Smooth muscle cell (in vitro differentiated cells): ENCODE measurements around the gene ZC3H12D. TPM values are rescaled to one million over a fixed set of nuclear protein-coding genes. Genes with fewer than 3 reads are reported as not detected.

Experiments used
- DNase-seq: peaks from one replicate; lab custom pipeline; 2025; ENCODE audit not compliant: unreplicated experiment; lab: John Stamatoyannopoulos, UW
- H2AFZ ChIP-seq: fragments of 200-600 bp; sonication (generic); 2 replicates; pipeline ENCODE4 v1.6.0; 2016; ENCODE audit warnings: antibody characterized with exemption, low read depth, mild to moderate bottlenecking
- H3F3A ChIP-seq: fragments of 200-600 bp; sonication (generic); 2 replicates; pipeline ENCODE4 v1.6.0; 2017; ENCODE audit warnings: antibody characterized with exemption, low read depth
- H3K27ac ChIP-seq: fragments of 200-600 bp; sonication (generic); 2 replicates; pipeline ENCODE4 v1.5.1; 2016; ENCODE audit warnings: low read depth, mild to moderate bottlenecking
- H3K27me3 ChIP-seq: fragments of 200-600 bp; sonication (generic); 2 replicates; pipeline ENCODE4 v1.6.1; 2016; ENCODE audit warnings: low read depth, mild to moderate bottlenecking
- H3K36me3 ChIP-seq: fragments of 200-600 bp; sonication (generic); 2 replicates; pipeline ENCODE4 v1.5.1; 2016; ENCODE audit warnings: low read depth
- H3K4me1 ChIP-seq: fragments of 200-600 bp; sonication (generic); 2 replicates; pipeline ENCODE4 v1.5.1; 2016; ENCODE audit warnings: low read depth
- H3K4me2 ChIP-seq: fragments of 200-600 bp; sonication (generic); 2 replicates; pipeline ENCODE4 v1.6.0; 2016; ENCODE audit warnings: mild to moderate bottlenecking
- H3K4me3 ChIP-seq: fragments of 200-600 bp; sonication (generic); 2 replicates; pipeline ENCODE4 v1.5.1; 2016; ENCODE audit warnings: mild to moderate bottlenecking
- H3K79me2 ChIP-seq: fragments of 200-600 bp; sonication (generic); 2 replicates; pipeline ENCODE4 v1.6.0; 2016; ENCODE audit warnings: low read depth, mild to moderate bottlenecking
- H3K9ac ChIP-seq: fragments of 200-600 bp; sonication (generic); 2 replicates; pipeline ENCODE4 v1.6.0; 2016; ENCODE audit warnings: low read depth
- H3K9me3 ChIP-seq: fragments of 200-600 bp; sonication (generic); replicated peaks from 2 replicates; pipeline ENCODE4 v1.5.1; 2016; ENCODE audit warnings: low read depth
- H4K20me1 ChIP-seq: fragments of 200-600 bp; sonication (generic); 2 replicates; pipeline ENCODE4 v1.6.0; 2016; ENCODE audit warnings: low read depth
- WGBS: methylation state at CpG from one replicate; pipeline ENCODE4 v1.1.7; 2016; ENCODE audit warnings: low lambda C conversion rate; 5-methylcytosine and 5-hydroxymethylcytosine counted together
- polyA plus RNA-seq: library from polyadenylated mRNA; unstranded; fragments of >200 nt; fragmentation: Nextera tagmentation; extraction: Ambion mirVana; gene quantifications from 2 replicates; pipeline ENCODE4 v1.2.1, GENCODE V29; 2016
- total RNA-seq: library from RNA; depleted of rRNA; stranded (reverse); fragments of >200 nt; gene quantifications from 2 replicates; pipeline ENCODE4 v1.2.3, GENCODE V29; 2014
- TF ChIP-seq, protein P1 (sequence below): fragments of 200-600 bp; sonication (generic); IDR thresholded peaks from 2 replicates; pipeline ENCODE4 v1.5.1; 2017; ENCODE audit warnings: borderline replicate concordance, mild to moderate bottlenecking, antibody characterized with exemption; ENCODE audit not compliant: insufficient read depth, poor library complexity, severe bottlenecking

Gene ZC3H12D
- total RNA-seq (0.09 TPM in 1 of 2 replicates, not detected in the other), polyA plus RNA-seq (not detected in 2 replicates)

GRCh38 chr6:149484733-149485700 is at the start of gene ZC3H12D:
Gene ZC3H12D, minus strand, starts transcription at chr6:149485014. Its CDS starts 10,471 bp downstream, at chr6:149474543.
- Histone ChIP-seq H4K20me1 (no peaks in the 10 kb centered on the region), H3K27ac (no peak within 1 kb of the TSS), H3K27me3 (no peaks in the 10 kb centered on the region), H2AFZ (no peak within 1 kb of the TSS), H3K4me3 (no peak within 1 kb of the TSS), H3K4me2 (no peak within 1 kb of the TSS), H3K9me3 (no peaks in the 10 kb centered on the region), H3K36me3 (no peaks in the 10 kb centered on the region), H3F3A (no peaks in the 10 kb centered on the region), H3K79me2 (no peaks in the 10 kb centered on the region), H3K4me1 (no peaks in the 10 kb centered on the region), H3K9ac (no peak within 1 kb of the TSS)
- no peak for DNase-seq
- 56% methylated on average over 22 of the region's 22 CpGs for WGBS
- TF ChIP-seq, protein P1, sequence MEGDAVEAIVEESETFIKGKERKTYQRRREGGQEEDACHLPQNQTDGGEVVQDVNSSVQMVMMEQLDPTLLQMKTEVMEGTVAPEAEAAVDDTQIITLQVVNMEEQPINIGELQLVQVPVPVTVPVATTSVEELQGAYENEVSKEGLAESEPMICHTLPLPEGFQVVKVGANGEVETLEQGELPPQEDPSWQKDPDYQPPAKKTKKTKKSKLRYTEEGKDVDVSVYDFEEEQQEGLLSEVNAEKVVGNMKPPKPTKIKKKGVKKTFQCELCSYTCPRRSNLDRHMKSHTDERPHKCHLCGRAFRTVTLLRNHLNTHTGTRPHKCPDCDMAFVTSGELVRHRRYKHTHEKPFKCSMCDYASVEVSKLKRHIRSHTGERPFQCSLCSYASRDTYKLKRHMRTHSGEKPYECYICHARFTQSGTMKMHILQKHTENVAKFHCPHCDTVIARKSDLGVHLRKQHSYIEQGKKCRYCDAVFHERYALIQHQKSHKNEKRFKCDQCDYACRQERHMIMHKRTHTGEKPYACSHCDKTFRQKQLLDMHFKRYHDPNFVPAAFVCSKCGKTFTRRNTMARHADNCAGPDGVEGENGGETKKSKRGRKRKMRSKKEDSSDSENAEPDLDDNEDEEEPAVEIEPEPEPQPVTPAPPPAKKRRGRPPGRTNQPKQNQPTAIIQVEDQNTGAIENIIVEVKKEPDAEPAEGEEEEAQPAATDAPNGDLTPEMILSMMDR = no peak

GRCh38 chr6:149529650-149530049 is 44.8 kb upstream of the ZC3H12D start:
- Histone ChIP-seq H3K4me3 (no peak overlapping the region), H3K36me3 (peaks cover 32% of the 10 kb centered on the region), H3K9me3 (no peaks in the 10 kb centered on the region), H3K79me2 (peaks cover 10% of the 10 kb centered on the region), H3F3A (no peaks in the 10 kb centered on the region), H4K20me1 (peaks cover 43% of the 10 kb centered on the region), H3K27ac (no peak overlapping the region), H3K4me1 (no peaks in the 10 kb centered on the region), H3K9ac (no peak overlapping the region), H3K27me3 (no peaks in the 10 kb centered on the region), H3K4me2 (no peak overlapping the region), H2AFZ (no peak overlapping the region)
- no peak for DNase-seq
- 94% methylated on average over 4 of the region's 5 CpGs for WGBS
- TF ChIP-seq, protein P1 = no peak

DNA sequence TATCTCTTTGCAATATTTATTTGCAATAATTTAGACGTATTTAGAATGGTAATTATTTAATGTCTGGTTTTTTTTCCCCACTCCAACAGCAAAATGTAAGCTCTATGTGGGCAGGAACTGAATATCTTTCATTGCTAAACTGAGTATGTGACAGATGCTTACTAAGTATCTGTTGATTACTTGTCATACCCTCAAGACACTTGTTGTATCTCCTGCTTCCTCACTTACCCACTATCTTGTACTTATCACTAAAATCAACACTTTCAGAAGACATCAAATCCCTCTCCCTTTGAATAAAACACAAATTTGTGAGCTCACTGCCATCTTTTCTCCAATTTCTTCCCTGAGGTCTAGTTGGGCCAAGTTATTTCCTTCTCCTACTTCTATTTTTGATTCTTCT is 30.7 kb upstream of the ZC3H12D start:
- Histone ChIP-seq H3K27ac (no peak overlapping the region), H3K9ac (no peak overlapping the region), H3K27me3 (no peaks in the 10 kb centered on the region), H3K79me2 (no peaks in the 10 kb centered on the region), H3K4me1 (no peaks in the 10 kb centered on the region), H3K4me2 (no peak overlapping the region), H3K9me3 (no peaks in the 10 kb centered on the region), H3K4me3 (no peak overlapping the region), H4K20me1 (peaks cover 24% of the 10 kb centered on the region), H2AFZ (no peak overlapping the region), H3K36me3 (peaks cover 4% of the 10 kb centered on the region), H3F3A (peaks cover 6% of the 10 kb centered on the region)
- no peak for DNase-seq
- 97% methylated on average over 1 of the region's 1 CpG for WGBS
- TF ChIP-seq, protein P1 = no peak
